DOHH2 (cell line): ENCODE measurements around the gene PAM.

Source experiments
- CTCF ChIP-seq: fragments of 200-600 bp; sonication (generic); IDR thresholded peaks from one replicate; pipeline ENCODE4 v1.5.1; 2014; ENCODE audit warnings: antibody characterized with exemption, mild to moderate bottlenecking, low read depth, low read length; ENCODE audit not compliant: poor library complexity, severe bottlenecking
- EZH2phosphoT487 ChIP-seq: fragments of 200-600 bp; sonication (generic); IDR thresholded peaks from 2 replicates; pipeline ENCODE4 v1.6.1; 2017; ENCODE audit warnings: borderline replicate concordance, mild to moderate bottlenecking, antibody characterized with exemption, low read length, moderate library complexity, mixed read lengths

- no peak for TF ChIP-seq CTCF
- no peak for TF ChIP-seq EZH2phosphoT487
Observed at GRCh38 chr5:103000089-103000488, 245.0 kb downstream of the PAM start.
